A673 (cell line): Measurements from ENCODE around the gene HEY2.

Experiments
- CTCF ChIP-seq: fragments of 300-800, 200-600 bp; sonication (generic); conservative IDR thresholded peaks from 2 replicates; pipeline ENCODE4 v1.5.1; 2017; ENCODE audit warnings: low read depth, mild to moderate bottlenecking, antibody characterized with exemption, low read length, moderate library complexity, mixed read lengths
- EZH2 ChIP-seq: fragments of 200-600 bp; sonication (generic); IDR thresholded peaks from 2 replicates; pipeline ENCODE4 v1.6.1; 2017; ENCODE audit warnings: borderline replicate concordance, low read depth, mild to moderate bottlenecking, mixed read lengths, antibody characterized with exemption, low read length; ENCODE audit not compliant: poor library complexity, severe bottlenecking

- no peak for TF ChIP-seq CTCF
- TF ChIP-seq EZH2: no peak
Observed at GRCh38 chr6:125759959-125760457, 10.6 kb downstream of the HEY2 start.
